Neural cell (in vitro differentiated cells): ENCODE measurements around the gene YDJC.

ENCODE experiments used
- EP300 ChIP-seq: fragments of 450-650 bp; conservative IDR thresholded peaks from 2 replicates; pipeline ENCODE4 v1.6.1; 2014; ENCODE audit warnings: antibody characterized with exemption, mild to moderate bottlenecking, moderate library complexity; ENCODE audit not compliant: poor library complexity, severe bottlenecking
- EZH2 ChIP-seq: fragments of 200-600, 300-800 bp; shearing (Covaris generic), sonication (generic); IDR thresholded peaks from 2 replicates; pipeline ENCODE4 v1.6.1; 2014; ENCODE audit warnings: antibody characterized with exemption, low read length, borderline replicate concordance, mild to moderate bottlenecking; ENCODE audit not compliant: insufficient read depth, poor library complexity, severe bottlenecking
- MXI1 ChIP-seq: fragments of 450-650 bp; conservative IDR thresholded peaks from 2 replicates; pipeline ENCODE4 v1.6.1; 2014; ENCODE audit warnings: antibody characterized with exemption, mild to moderate bottlenecking; ENCODE audit not compliant: poor library complexity, severe bottlenecking
- POLR2AphosphoS5 ChIP-seq: IDR thresholded peaks from 2 replicates; pipeline ENCODE4 v1.6.1; 2012
- RAD21 ChIP-seq: fragments of 450-650 bp; conservative IDR thresholded peaks from 2 replicates; pipeline ENCODE4 v1.6.1; 2014; ENCODE audit warnings: antibody characterized with exemption, mild to moderate bottlenecking, moderate library complexity
- SMC3 ChIP-seq: fragments of 450-650 bp; conservative IDR thresholded peaks from 2 replicates; pipeline ENCODE4 v1.6.1; 2014; ENCODE audit warnings: antibody characterized with exemption, mild to moderate bottlenecking, moderate library complexity; ENCODE audit not compliant: poor library complexity
- TAF1 ChIP-seq: IDR thresholded peaks from 2 replicates; pipeline ENCODE4 v1.6.1; 2012; ENCODE audit warnings: low read depth
- TF ChIP-seq, protein P1 (sequence below): fragments of 450-650 bp; IDR thresholded peaks from 2 replicates; pipeline ENCODE4 v1.5.1; 2014; ENCODE audit warnings: antibody characterized with exemption, mild to moderate bottlenecking, moderate library complexity; ENCODE audit not compliant: poor library complexity, severe bottlenecking

DNA sequence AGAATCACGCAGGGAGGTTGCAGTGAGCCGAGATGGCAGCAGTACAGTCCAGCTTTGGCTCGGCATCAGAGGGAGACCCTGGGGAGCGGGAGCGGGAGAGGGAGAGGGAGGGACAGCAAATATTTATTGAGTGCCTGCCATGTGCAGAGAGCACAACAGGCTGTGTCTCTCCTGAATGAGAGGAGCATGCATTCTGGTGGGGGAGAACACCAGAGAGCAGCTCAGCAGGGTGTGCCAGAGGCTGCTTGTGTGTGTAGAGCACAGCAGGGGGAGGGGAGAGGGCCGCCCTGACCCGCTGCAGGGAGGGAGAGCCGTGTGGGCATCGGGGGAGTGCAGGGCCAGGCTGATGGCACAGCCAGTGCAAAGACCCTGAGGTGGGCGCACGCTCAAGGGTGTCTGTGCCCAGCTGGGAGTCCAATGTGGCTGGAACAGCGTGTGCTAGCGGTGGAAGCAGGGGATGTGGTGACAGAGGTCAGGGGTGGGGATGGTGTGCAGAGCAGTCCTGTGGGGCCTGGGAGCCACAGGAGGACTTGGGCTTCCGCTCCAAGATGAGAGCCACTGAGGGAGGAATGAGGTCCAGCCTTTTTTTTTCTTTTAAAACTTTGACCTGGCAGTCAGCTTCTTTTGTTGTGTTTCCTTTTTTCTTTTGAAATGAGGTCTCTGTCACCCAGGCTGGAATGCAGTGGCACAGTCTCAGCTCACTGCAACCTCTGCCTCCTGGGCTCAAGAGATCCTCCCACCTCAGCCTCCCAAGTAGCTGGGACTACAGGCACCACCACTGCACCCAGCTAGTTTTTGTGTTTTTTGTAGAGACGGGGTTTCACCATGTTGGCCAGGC is 48.0 kb upstream of the YDJC start:
- TF ChIP-seq, protein P1, sequence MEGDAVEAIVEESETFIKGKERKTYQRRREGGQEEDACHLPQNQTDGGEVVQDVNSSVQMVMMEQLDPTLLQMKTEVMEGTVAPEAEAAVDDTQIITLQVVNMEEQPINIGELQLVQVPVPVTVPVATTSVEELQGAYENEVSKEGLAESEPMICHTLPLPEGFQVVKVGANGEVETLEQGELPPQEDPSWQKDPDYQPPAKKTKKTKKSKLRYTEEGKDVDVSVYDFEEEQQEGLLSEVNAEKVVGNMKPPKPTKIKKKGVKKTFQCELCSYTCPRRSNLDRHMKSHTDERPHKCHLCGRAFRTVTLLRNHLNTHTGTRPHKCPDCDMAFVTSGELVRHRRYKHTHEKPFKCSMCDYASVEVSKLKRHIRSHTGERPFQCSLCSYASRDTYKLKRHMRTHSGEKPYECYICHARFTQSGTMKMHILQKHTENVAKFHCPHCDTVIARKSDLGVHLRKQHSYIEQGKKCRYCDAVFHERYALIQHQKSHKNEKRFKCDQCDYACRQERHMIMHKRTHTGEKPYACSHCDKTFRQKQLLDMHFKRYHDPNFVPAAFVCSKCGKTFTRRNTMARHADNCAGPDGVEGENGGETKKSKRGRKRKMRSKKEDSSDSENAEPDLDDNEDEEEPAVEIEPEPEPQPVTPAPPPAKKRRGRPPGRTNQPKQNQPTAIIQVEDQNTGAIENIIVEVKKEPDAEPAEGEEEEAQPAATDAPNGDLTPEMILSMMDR, result no peak
- no peak for TF ChIP-seq MXI1
- no peak for TF ChIP-seq TAF1
- no peak for TF ChIP-seq EP300
- TF ChIP-seq SMC3, result no peak
- no peak for TF ChIP-seq EZH2
- TF ChIP-seq RAD21, result no peak
- TF ChIP-seq POLR2AphosphoS5, result no peak
